HL-60 (cell line): ENCODE measurements around the gene ACSL4.

ENCODE experiments used
- DNase-seq, 2 experiments: peaks; one replicate each; pipeline ENCODE4 v3.0.0-alpha.2; 2010 to 2020; ENCODE audit warnings: low read depth in 1 of 2, low spot score in 1 of 2
- H3K27ac ChIP-seq: fragments of 250-450 bp; sonication (Bioruptor Pico); replicated peaks from 2 replicates; pipeline ENCODE4 v1.5.1; 2020; ENCODE audit warnings: mild to moderate bottlenecking, moderate library complexity
- H3K27me3 ChIP-seq: fragments of 250-450 bp; sonication (Bioruptor Pico); 2 replicates; pipeline ENCODE4 v1.5.1; 2021; ENCODE audit warnings: mild to moderate bottlenecking, moderate library complexity; ENCODE audit not compliant: insufficient read depth, poor library complexity, severe bottlenecking
- H3K4me3 ChIP-seq: replicated peaks from 2 replicates; pipeline ENCODE4 v1.5.1; 2011; ENCODE audit warnings: mild to moderate bottlenecking, control low read depth, low read length; ENCODE audit not compliant: insufficient read depth
- GABPA ChIP-seq: IDR thresholded peaks from 2 replicates; pipeline ENCODE4 v1.6.1; 2012; ENCODE audit warnings: low read depth
- POLR2AphosphoS5 ChIP-seq: IDR thresholded peaks from 2 replicates; pipeline ENCODE4 v1.6.1; 2012; ENCODE audit warnings: low read depth
- SPI1 ChIP-seq: IDR thresholded peaks from 2 replicates; pipeline ENCODE4 v1.6.1; 2012; ENCODE audit warnings: low read depth, mild to moderate bottlenecking, borderline replicate concordance
- TF ChIP-seq, protein P1 (sequence below): IDR thresholded peaks from 2 replicates; pipeline ENCODE4 v1.6.1; 2012; ENCODE audit warnings: low read depth; ENCODE audit not compliant: insufficient replicate concordance
- TF ChIP-seq, protein P2 (sequence below): IDR thresholded peaks from one replicate; pipeline ENCODE4 v1.5.1; 2011; ENCODE audit warnings: low read length, control low read depth, inconsistent platforms; ENCODE audit not compliant: insufficient read depth

The ACSL4 gene

DNA sequence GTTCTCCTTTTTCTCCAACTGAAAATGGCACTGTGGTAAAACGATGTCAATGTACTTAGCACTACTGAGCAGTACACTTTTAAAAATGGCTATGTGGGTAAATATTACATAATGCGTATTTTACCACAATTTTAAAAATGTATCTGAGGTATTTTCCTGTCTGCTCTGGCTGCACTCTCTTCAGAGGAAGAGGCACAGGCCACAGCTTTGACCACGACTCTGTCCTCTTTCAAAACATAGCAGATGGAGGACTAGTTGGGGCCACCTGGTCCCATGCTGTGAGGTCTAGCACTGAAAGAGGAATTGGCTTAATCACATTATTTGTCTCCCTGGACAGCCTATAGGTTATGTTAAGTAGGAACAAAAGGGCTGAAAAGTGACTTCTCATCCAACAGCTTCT lies 113.3 kb downstream of the ACSL4 start:
- H3K27ac ChIP-seq = peak overlapping the region; percentile 81
- peak; percentile 28 to 95 for DNase-seq
- TF ChIP-seq, protein P1, sequence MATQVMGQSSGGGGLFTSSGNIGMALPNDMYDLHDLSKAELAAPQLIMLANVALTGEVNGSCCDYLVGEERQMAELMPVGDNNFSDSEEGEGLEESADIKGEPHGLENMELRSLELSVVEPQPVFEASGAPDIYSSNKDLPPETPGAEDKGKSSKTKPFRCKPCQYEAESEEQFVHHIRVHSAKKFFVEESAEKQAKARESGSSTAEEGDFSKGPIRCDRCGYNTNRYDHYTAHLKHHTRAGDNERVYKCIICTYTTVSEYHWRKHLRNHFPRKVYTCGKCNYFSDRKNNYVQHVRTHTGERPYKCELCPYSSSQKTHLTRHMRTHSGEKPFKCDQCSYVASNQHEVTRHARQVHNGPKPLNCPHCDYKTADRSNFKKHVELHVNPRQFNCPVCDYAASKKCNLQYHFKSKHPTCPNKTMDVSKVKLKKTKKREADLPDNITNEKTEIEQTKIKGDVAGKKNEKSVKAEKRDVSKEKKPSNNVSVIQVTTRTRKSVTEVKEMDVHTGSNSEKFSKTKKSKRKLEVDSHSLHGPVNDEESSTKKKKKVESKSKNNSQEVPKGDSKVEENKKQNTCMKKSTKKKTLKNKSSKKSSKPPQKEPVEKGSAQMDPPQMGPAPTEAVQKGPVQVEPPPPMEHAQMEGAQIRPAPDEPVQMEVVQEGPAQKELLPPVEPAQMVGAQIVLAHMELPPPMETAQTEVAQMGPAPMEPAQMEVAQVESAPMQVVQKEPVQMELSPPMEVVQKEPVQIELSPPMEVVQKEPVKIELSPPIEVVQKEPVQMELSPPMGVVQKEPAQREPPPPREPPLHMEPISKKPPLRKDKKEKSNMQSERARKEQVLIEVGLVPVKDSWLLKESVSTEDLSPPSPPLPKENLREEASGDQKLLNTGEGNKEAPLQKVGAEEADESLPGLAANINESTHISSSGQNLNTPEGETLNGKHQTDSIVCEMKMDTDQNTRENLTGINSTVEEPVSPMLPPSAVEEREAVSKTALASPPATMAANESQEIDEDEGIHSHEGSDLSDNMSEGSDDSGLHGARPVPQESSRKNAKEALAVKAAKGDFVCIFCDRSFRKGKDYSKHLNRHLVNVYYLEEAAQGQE = no peak
- peak; percentile 94 for TF ChIP-seq POLR2AphosphoS5
- TF ChIP-seq GABPA = no peak; the same call in 1 of the 2 replicates
- peak; percentile 72; the same call in 1 of the 2 replicates for TF ChIP-seq SPI1
- H3K27me3 ChIP-seq = no peaks in the 10 kb centered on the region
- no peak overlapping the region for H3K4me3 ChIP-seq

DNA sequence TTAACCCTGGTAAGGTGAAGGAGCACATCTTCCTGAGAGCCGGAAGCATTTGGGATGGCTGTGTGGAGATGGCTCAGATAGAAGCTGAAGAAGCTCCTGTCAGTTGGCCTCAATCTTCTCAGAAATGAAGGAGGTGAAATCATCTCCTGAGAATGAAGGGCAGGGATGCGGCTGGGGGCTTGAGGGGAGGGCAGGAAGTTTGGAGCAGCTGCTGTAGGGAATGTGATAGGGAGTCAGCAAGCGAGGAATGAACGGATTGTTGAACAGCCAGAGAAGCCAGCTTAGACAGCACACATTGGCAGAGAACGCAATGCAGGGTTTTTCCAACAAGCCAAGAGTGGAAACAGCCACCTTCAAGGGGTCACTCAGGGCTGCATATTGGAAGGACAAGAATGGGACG lies 118.1 kb downstream of the ACSL4 start:
- TF ChIP-seq GABPA (no peak), SPI1 (no peak), POLR2AphosphoS5 (no peak)
- TF ChIP-seq, protein P1 = no peak
- TF ChIP-seq, protein P2, sequence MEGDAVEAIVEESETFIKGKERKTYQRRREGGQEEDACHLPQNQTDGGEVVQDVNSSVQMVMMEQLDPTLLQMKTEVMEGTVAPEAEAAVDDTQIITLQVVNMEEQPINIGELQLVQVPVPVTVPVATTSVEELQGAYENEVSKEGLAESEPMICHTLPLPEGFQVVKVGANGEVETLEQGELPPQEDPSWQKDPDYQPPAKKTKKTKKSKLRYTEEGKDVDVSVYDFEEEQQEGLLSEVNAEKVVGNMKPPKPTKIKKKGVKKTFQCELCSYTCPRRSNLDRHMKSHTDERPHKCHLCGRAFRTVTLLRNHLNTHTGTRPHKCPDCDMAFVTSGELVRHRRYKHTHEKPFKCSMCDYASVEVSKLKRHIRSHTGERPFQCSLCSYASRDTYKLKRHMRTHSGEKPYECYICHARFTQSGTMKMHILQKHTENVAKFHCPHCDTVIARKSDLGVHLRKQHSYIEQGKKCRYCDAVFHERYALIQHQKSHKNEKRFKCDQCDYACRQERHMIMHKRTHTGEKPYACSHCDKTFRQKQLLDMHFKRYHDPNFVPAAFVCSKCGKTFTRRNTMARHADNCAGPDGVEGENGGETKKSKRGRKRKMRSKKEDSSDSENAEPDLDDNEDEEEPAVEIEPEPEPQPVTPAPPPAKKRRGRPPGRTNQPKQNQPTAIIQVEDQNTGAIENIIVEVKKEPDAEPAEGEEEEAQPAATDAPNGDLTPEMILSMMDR = no peak
- H3K27me3 ChIP-seq = no peaks in the 10 kb centered on the region
- no peak overlapping the region for H3K27ac ChIP-seq
- H3K4me3 ChIP-seq = no peak overlapping the region
- DNase-seq = no peak

DNA sequence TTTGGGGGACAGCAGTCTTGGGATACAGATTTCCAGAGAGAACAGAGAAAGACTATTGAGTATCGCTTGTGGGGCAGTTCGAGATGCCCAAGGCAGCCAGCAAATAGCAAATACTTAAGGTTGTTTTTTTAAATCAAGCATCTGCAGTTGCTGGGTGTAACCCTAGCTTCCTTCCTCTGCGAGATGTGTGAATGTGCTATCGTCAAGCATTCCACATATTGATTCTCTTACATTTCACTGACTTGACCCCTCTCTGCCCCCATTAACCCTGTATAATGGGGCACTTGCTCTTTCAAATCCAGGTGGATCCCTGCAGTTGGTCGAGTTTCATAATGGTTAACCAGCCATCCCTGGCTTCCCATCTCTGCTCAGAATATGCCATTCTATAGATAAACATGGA lies 131.6 kb downstream of the ACSL4 start:
- H3K27ac ChIP-seq = no peak overlapping the region
- H3K4me3 ChIP-seq = no peak overlapping the region
- no peak for DNase-seq
- TF ChIP-seq SPI1 = no peak
- TF ChIP-seq, protein P2 = no peak
- TF ChIP-seq GABPA = no peak
- TF ChIP-seq, protein P1 = no peak
- no peak for TF ChIP-seq POLR2AphosphoS5
- H3K27me3 ChIP-seq = no peaks in the 10 kb centered on the region

DNA sequence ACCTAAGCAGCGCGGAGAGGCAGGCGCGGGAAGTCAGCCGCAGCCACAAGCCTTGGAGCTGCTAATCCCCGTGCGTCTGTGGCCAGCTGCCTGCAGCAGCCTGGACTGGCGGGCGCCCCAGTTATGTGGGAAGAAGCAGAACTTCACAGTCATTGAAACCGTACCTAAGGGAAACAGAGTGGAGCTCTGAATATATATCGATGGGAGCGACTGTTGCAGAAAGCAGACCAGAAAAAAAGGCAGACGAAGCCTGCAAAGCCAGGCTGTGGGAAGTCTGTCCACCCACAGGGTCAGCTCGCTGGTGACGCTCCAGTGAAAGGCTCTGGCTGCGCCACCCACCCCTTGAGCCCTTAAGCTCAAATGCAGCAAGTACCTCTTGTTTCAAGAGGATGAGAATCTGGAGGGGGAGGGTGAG lies 132.8 kb downstream of the ACSL4 start:
- TF ChIP-seq SPI1 (no peak), GABPA (no peak), POLR2AphosphoS5 (no peak)
- TF ChIP-seq, protein P1 = no peak
- TF ChIP-seq, protein P2 = no peak
- peak; percentile 15 to 62 for DNase-seq
- no peaks in the 10 kb centered on the region for H3K27me3 ChIP-seq
- H3K4me3 ChIP-seq = no peak overlapping the region
- no peak overlapping the region for H3K27ac ChIP-seq
